Measurements from ENCODE around the gene HPCA. TPM values are rescaled to one million over a fixed set of nuclear protein-coding genes. Genes with fewer than 3 reads are reported as not detected.

HPCA gene
- total RNA-seq, 1 experiment from 2014 or later: 1.2 TPM

GRCh38 chr1:32884726-32885125, 1.6 kb upstream of the HPCA start:
- no peaks in the 10 kb centered on the region for H3K4me1 ChIP-seq (ENCODE audit: insufficient read depth, low read length)
- no peak overlapping the region for H3K18ac ChIP-seq (ENCODE audit: insufficient read length, low read depth, low read length)
- H3K14ac ChIP-seq (ENCODE audit: insufficient read depth, low read length): no peak overlapping the region
- H3K79me1 ChIP-seq (ENCODE audit: insufficient read depth, low read depth, low read length, poor library complexity, severe bottlenecking): no peaks in the 10 kb centered on the region
- Mint-ChIP-seq H3K4me1 (peaks cover 4 to 35% of the 10 kb centered on the region in 2 experiments; a peak in 3 of 4 replicates), H3K36me3 (ENCODE audit: insufficient read depth in 1 of 3, low read depth in 3 of 3) (no peaks in the 10 kb centered on the region), H3K9me3 (no peaks in the 10 kb centered on the region; a peak in 1 of 5 replicates), H3K27me3 (ENCODE audit: low read depth) (peaks cover 57% of the 10 kb centered on the region), H3K27ac (no peak overlapping the region), H3K4me3 (no peak overlapping the region)
- no peaks in the 10 kb centered on the region for H3K79me2 ChIP-seq (ENCODE audit: insufficient read depth, low read length)
- H3K9ac ChIP-seq (ENCODE audit: extremely low read depth, insufficient read length, low read length): no peak overlapping the region
- no peak overlapping the region for H4K8ac ChIP-seq (replicated peaks; ENCODE audit: insufficient read length, low read depth, low read length)
- TF ChIP-seq, protein P1, sequence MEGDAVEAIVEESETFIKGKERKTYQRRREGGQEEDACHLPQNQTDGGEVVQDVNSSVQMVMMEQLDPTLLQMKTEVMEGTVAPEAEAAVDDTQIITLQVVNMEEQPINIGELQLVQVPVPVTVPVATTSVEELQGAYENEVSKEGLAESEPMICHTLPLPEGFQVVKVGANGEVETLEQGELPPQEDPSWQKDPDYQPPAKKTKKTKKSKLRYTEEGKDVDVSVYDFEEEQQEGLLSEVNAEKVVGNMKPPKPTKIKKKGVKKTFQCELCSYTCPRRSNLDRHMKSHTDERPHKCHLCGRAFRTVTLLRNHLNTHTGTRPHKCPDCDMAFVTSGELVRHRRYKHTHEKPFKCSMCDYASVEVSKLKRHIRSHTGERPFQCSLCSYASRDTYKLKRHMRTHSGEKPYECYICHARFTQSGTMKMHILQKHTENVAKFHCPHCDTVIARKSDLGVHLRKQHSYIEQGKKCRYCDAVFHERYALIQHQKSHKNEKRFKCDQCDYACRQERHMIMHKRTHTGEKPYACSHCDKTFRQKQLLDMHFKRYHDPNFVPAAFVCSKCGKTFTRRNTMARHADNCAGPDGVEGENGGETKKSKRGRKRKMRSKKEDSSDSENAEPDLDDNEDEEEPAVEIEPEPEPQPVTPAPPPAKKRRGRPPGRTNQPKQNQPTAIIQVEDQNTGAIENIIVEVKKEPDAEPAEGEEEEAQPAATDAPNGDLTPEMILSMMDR (conservative IDR thresholded peaks at IDR 0.05): no peak
- no CpG with 5 or more reads among the region's 12 CpGs for WGBS (ENCODE audit: extremely low coverage, insufficient read length, low lambda C conversion rate)
- DNase-seq: no peak
- no peak overlapping the region for H3K56ac ChIP-seq (ENCODE audit: insufficient read length, low read depth, low read length)
- H3K4ac ChIP-seq (ENCODE audit: low read depth, low read length): no peak overlapping the region
- H3K27me3 ChIP-seq (ENCODE audit: insufficient read depth, low read length): no peaks in the 10 kb centered on the region; the same call in 1 of the 2 replicates
- no peak overlapping the region for H2BK12ac ChIP-seq (ENCODE audit: insufficient read length, low read depth, low read length)
- no peak overlapping the region for H3K4me2 ChIP-seq (ENCODE audit: insufficient read depth, insufficient read length, low read length)
- no peak overlapping the region for H3K23ac ChIP-seq (ENCODE audit: insufficient read length, low read depth, low read length)
- H2BK15ac ChIP-seq (ENCODE audit: low read depth, low read length): no peak overlapping the region
- no peak overlapping the region for H4K5ac ChIP-seq (ENCODE audit: insufficient read length, low read depth, low read length)
- no peaks in the 10 kb centered on the region for H3K23me2 ChIP-seq (ENCODE audit: insufficient read length, low read depth, low read length, poor library complexity, severe bottlenecking)
- no peak overlapping the region for H3K27ac ChIP-seq (ENCODE audit: insufficient read length, low read depth, low read length)
- H4K91ac ChIP-seq (ENCODE audit: insufficient read length, low read depth, low read length): no peak overlapping the region
- no peak overlapping the region for H2BK120ac ChIP-seq (ENCODE audit: low read depth, low read length, poor library complexity, severe bottlenecking)
- no peak overlapping the region for H2BK5ac ChIP-seq (ENCODE audit: insufficient read length, low read length)
- no peak overlapping the region for H2BK20ac ChIP-seq (ENCODE audit: low read depth, low read length, poor library complexity, severe bottlenecking)
- no peak overlapping the region for H2AFZ ChIP-seq (ENCODE audit: low read length)
- H2AK5ac ChIP-seq (ENCODE audit: insufficient read length, low read length): no peak overlapping the region
- no peak overlapping the region for H3T11ph ChIP-seq (ENCODE audit: low read length)
- H4K20me1 ChIP-seq (ENCODE audit: control insufficient read depth, insufficient read depth, insufficient read length): no peaks in the 10 kb centered on the region
- no peaks in the 10 kb centered on the region for H3K9me3 ChIP-seq (ENCODE audit: control insufficient read depth, low read depth, low read length)
